ENCODE data around the gene C5orf24. TPM values are rescaled to one million over a fixed set of nuclear protein-coding genes. Genes with fewer than 3 reads are reported as not detected.
"Not testable (repeated sequence)": the region's sequence is repeated elsewhere in the genome, so short reads cannot be mapped to it uniquely, and the experiment has no call there.

The C5orf24 gene
- total RNA-seq: 32.9 and 46.4 TPM in 2 replicates

DNA sequence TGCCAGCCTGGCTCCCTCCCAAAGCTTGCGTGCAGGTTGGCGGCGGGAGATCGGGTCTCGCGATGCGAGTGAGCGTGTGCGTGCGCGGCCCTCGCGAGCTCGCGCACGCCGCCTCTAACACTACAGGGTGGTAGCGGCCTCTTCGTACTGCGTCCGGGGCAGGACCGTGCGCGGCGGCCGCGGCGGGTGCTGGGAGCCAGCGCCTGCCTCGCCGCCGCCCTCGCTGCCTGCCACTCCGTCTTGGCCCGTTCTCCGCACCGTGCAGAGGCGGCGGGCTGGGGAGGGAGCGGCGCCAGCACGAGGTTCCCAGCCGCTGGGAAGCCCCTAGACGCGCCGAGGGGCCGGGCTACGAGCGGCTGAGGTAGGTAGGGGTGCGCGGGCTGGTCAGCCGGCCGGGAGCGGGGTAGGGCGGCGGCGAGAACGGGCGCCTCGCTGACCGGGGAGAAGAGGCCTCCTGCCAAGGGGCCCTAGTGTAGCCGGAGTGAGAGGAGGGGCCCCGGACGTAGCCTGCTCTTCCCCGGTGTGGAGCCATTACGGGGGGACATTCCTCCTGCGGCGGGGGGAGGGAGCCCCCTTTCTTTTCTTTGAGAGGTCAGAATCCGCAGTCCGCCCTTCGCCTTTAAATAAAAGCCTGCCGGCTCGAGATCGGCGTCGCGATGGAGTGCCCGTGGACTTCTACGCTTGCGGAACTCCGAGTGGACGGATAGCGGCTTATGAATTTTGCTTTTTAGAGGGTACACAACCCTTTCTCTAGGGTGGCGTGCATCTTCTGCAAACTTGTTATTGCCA, at the start of gene C5orf24:
TSS of gene C5orf24 (plus strand) at position 117 of the 789 bp plus-strand sequence. CDS start 8,933 bp downstream, outside the sequence.
- peak; percentile 98 to 99 for DNase-seq (ENCODE audit: low read depth in 2 of 2)

DNA sequence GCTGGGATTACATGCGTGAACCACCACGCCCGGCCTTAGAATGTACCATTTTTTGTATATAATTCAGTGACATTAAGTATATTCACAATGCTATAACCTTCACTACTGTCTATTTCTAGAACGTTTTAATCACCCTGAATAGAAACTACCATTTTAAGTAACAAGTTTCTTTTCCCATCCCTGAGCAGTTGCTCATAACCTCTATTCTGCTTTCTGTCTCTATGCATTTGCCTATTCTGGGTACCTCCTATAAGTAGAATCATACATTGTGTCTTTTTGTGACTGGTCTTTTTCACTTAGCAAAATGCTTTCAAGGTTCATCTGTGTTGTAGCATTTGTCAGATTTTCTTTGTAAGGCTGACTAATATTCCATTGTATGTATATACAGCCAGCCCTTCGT, 47.3 kb upstream of the C5orf24 start:
- no peak for DNase-seq (ENCODE audit: low read depth in 2 of 2)

DNA sequence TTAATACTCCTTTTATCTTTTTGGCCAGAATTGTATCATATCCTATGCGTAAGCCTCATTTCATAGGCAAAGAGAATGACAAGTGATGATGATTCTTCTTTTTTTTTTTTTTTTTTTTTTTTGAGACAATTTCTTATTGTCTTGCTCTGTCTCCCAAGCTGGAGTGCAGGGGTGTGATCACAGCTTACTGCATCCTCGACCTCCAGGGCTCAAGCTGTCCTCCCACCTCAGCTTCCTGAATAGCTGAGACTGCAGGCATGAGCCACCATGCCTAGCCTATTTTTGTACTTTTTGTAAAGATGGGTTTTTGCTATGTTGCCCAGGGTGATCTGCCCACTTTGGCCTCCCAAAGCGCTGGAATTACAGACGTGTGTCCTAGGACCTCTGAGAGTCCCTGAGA, 41.9 kb upstream of the C5orf24 start:
- no peak for DNase-seq (ENCODE audit: low read depth in 2 of 2)

DNA sequence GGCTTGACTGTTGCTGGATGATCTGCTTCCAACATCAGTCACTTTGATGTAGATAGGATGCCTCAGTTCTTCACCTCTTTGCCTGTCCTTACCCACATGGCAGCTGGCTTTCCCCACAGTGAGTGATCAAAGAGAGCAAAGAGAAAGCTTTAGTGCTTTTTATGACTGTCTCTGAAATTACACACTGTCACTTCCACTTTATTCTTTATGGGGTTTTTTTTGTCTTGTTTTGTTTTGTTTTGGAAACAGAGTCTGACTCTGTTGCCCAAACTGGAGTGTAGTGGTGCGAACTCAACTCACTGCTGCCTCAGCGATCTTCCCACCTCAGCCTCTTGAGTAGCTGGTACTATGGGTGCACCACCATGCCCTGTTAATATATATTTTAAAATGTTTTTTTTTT, 32.4 kb upstream of the C5orf24 start:
- no peak for DNase-seq (ENCODE audit: low read depth in 2 of 2)

DNA sequence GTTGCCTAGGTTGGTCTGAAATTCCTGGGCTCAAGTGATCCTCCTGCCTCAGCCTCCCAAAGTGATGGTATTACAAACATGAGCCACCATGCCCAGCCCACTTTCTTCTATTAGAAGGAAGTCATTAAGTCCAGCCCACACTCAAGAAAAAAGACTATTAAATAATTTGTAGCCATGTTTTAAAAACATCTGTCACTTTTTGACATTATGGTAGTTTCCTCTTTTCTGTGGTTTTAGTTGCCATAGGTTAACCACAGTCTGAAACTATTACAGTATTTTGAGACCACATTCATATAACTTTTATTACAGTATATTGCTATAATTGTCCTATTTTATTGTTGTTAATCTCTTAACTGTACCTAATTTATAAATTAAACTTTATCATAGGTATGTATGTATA, 31.9 kb upstream of the C5orf24 start:
- DNase-seq (ENCODE audit: low read depth in 2 of 2): no peak

DNA sequence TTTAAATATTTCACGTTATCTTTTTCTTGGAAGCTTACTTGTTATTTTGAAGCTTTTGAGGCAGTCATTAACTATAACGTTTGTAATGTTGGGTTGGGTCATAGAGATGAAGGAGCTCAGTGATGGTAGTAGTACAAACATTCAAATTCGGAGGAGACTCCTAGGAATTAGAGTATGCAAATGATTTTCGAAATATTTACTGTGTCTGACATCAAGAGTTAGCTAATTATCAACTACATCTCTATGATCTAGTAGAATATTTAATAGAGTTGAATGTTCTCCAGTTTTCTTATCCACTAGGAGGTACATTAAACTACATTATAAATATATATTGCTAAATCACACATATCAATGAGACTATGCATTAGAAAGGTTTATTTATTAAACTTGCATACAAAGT, 28.8 kb upstream of the C5orf24 start:
- DNase-seq (ENCODE audit: low read depth in 2 of 2): no peak

DNA sequence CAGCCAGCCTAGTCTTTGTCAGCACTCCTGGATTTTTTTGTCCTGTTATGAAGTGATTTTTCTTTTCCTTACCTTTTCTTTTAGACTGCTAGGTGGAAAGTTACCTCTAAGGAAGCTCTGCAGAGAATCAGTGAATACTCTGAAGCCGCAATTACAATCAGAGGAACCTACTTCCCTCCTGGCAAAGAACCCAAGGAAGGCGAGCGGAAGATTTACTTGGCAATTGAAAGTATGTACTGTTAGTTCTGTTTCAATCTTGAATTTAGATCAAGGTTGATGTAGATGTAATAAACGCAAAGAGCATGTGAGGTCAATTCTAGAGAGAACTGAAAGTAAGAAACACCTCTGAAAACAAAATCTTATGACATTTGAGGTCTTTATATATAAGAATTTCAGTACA, 27.0 kb upstream of the C5orf24 start:
- DNase-seq (ENCODE audit: low read depth in 2 of 2): no peak

DNA sequence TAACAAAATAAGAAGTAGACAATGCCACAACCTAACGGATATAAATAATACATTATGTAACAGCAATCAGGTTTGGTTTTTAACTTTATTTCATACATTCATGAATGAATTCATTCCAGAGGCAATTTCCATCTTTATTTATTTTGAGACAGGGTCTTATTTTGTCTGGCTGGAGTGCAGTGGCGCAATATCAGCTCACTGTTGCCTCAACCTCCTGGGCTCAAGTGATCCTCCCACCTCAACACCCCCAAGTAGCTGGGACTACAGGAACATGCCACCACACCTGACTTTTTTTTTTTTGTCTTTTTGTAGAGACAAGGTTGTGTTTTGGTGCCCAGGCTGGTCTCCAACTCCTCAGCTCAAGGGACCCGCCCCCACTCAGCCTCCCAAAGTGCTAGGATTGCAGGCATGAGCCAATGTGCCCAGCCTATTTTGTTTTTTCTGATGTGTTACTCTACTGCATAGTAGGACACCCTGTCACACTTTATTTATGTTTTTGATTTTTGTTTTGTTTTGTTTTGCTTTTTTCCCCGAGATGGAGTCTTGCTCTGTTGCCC, 26.3 kb upstream of the C5orf24 start:
- DNase-seq (ENCODE audit: low read depth in 2 of 2): no peak

DNA sequence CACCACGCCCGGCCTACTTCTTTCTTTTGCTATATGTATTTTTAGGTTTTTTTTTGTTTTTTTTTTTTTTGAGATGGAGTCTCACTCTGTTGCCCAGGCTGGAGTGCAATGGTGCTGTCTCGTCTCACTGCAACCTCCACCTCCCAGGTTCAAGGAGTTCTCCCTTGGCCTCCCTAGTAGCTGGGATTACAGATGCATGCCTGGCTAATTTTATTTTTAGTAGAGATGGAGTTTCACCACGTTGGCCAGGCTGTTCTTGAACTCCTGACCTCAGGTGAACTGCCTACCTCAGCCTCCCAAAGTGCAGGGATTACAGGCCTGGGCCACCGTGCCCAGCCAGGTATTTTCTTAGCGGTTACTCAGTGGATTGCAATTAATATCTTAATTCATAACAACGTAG, 23.9 kb upstream of the C5orf24 start:
- DNase-seq (ENCODE audit: low read depth in 2 of 2): no peak

DNA sequence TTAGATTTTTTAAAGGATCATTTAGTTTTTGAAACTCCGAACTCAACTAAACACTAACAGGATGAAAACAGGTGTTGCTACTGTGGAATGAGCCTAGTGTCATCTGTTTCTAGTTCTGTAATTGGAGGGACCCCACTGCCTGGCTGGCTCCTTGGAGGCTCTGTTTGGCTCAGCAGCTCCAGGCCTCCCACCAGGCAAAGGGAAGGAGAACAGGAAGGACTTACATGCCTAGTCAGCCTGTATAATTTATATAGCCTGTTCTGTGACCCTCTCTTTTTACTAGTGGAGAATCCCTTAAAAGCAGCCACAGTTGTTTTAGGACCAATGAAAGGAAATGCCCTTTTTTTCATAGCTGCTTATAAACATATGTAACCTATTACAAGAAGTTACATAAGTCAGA, 21.1 kb upstream of the C5orf24 start:
- DNase-seq (ENCODE audit: low read depth in 2 of 2): no peak

DNA sequence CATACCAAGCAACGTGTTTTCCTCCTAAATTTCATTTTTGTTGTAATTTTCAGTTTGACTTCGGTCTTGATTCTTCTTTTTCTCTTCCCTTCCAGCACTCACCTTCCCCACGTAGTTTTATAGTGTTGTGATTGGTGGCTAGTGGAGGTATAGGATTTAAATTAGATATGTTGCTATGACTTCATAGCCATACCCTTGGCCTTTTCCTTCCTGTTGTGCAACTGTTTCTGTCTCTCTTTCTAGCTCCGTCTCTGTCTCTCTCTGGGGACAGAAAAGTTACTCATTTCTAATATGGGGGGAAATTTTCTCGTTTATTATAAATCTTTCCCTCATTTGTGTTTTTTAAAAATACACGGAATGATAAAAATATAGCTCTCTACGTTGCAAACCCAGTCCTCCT, 20.6 kb upstream of the C5orf24 start:
- peak in 1 of 2 donors; percentile 18 for DNase-seq (ENCODE audit: low read depth in 2 of 2)

DNA sequence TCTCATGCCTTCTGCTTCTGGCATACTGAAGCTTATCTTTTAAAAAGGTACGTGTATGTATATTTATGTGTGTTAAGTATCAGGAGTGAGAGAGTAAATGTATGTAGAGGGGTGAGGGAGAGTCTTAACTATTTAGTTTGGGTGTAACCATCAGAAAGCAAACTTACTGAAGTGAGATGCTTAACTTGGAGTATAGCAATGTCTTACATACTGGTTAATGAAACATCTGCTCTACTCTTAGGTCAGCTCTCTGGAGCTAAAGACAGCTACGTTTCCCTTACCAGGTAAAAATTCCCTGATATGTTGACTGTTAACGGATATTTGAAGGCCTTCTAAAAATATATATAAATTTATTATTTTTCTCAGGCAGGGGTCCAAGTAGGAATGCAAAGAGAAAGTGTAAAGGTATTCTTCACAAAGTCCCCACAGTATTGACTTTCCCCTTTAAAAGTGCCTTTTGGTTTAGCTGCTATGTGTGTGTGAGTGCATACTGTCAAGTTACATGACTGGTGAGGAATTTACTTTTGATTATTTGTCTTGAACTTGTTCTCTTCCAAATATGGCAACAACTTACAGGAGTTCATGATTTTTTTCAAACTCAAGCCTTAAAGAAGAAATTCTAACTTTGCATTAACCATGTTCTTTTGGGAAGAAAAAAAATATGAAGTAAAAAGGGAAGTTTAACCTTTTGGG, 12.3 kb upstream of the C5orf24 start:
- no peak for DNase-seq (ENCODE audit: low read depth in 2 of 2)

DNA sequence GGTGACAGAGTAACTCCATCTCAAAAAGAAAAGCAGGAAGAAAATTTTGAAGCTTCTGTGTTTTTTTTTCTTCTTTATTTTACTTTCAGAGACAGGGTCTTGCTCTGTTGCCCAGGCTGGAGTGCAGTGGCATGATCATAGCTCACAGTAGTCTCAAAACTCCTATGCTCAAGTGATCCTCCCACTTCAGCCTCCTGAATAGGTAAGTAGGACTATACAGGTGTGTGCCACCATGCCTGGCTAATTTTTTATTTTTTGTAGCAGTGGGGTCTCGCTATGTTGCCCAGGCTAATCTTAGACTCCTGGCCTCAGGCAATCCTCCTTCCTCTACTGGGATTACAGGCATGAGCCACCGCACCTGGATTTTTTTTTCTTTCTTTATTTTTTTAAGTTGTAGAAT, 10.1 kb upstream of the C5orf24 start:
- DNase-seq (ENCODE audit: low read depth in 2 of 2): no peak

DNA sequence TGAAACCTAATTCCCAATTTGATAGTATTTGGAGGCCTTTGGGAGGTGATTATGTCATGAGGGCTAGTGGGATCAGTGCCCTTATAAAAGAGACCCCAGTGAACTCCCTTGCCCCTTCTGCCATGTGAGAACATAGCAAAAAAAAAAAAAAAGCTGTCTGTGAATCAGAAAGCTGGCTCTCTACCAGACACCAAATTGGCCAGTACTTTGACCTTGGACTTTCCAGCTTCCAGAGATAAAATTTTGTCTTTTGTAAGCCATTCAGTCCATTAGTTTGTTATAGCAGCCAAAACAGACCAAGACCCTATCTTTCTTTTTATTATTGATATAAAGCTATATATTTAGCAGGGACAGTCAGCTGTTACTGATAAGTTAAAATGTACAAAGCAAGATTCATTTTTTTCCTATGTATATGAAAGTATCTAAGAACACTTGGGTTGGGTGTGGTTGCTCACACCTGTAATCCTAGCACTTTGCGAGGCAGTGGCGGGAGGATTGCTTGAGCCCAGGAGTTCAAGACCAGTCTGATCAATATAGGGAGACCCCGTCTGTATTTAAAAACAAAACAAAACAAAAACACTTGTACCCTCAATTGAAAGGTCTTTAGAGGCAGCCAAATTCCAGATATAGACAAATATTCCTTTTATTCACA, 8.1 kb upstream of the C5orf24 start:
- peak; percentile 12 to 57 for DNase-seq (ENCODE audit: low read depth in 2 of 2)

DNA sequence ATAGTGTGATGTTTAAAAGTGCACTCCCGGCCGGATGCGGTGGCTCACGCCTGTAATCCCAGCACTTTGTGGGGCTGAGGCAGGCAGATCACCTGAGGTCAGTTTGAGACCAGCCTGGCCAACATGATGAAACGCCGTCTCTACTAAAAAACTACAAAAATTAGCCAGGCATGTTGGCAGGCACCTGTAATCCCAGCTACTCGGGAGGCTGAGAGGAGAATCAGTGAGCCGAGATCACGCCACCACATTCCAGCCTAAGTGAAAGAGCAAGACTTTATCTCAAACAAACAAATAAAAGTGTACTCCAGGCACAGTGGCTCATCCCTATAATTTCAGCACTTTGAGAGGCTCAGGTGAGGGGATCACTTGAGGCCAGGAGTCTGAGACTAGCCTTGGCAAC, 7.4 kb upstream of the C5orf24 start:
- not testable (repeated sequence) for DNase-seq (ENCODE audit: low read depth in 2 of 2)

DNA sequence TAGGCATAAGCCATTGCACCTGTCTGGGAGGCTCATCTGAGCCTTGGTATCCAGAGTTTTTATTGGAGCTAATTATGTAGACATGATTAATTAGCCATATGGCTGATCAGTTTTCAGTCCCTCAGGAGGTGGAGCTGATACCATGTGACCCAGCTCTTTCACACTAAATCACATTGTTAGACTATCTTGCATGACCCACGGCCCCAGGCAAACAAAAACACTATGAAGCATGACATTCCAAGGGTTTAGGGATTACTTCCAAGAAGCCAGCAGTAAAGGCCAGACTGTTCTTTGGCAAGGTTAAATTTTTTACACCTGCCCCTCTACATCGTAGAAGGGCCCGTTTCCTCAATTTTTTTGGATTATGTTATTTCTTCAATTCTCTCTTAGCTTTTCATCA, 5.0 kb upstream of the C5orf24 start:
- no peak for DNase-seq (ENCODE audit: low read depth in 2 of 2)

DNA sequence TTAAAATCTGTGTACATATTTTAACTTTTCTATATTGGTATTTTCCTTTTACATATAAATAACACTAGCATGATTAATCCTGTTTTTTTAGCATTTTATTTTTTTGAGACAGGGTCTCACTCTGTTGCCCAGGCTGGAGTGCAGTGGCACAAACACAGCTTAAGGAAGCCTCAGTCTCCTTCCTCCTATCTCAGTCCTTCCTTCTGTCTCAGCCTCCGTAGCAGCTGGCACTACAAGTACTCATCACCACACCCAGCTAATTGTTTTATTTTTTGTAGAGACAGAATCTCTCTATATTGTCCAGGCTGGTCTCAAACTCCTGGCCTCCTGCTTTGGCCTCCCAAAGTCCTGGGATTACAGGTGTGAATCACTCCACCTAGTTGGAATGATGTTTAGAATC, 1.5 kb upstream of the C5orf24 start:
- DNase-seq (ENCODE audit: low read depth in 2 of 2): no peak

DNA sequence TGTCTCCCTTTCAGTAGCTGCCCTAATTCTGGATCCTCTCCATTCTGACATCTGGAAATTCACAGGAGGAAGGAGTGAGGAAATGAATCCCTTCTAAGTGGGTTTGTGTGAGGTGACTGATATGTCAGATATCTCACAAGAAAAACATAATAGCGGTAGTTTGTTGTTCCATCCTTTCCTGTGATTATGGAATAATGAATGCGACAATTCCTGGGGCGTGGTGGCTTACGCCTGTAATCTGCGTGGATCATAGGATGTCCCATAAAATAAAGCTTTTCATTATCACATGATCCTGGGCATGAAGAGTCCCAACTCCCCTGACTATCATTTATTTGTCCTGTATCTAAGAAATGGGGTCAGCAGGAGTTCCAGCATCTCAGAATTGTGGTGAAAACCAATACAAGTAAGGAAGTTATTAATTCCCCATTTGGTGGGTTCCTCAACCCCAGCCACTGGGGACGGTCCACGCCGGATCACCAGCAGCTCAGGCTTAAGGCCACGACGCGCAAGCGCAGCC, 375 bp upstream of the C5orf24 start:
- peak; percentile 67 to 77 for DNase-seq (ENCODE audit: low read depth in 2 of 2)

DNA sequence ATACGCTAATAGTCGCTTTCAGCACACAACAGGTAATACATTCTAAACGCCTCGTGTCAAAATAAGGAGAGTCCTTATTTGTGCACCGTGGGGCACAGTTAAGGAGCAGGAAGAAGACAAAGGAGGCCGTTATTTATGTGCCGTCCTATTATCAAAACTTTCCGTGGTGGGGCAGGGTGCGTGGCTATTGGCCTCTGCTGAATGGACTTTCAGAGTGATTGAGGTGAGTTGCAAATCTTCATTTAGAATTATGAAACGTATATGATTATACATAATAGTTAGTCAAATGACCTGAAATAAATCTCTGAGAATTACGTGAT, 833 bp downstream of the C5orf24 start:
- DNase-seq (ENCODE audit: low read depth in 2 of 2): peak; percentile 40

DNA sequence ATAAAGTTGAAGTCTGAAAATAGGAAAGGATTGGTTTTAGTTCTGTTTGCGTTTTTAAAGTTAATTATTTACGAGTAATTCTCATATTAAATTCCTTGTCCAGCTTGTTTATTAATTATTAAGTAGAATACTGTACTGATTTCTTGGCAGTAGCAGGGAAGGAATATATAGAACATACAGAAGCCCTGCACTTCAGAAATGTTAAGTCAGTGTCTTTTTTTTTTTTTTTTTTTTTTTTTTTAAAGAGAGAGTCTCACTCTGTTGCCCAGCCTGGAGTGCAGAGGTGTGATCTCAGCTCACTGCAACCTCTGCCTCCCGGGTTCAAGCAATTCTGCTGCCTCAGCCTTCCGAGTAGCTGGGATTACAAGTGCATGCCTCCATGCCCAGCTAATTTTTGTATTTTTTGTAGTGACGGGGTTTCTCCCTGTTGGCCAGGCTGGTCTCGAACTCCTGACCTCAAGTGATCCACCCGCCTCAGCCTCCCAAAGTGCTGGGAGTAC, 3.7 kb downstream of the C5orf24 start:
- DNase-seq (ENCODE audit: low read depth in 2 of 2): not testable (repeated sequence)

DNA sequence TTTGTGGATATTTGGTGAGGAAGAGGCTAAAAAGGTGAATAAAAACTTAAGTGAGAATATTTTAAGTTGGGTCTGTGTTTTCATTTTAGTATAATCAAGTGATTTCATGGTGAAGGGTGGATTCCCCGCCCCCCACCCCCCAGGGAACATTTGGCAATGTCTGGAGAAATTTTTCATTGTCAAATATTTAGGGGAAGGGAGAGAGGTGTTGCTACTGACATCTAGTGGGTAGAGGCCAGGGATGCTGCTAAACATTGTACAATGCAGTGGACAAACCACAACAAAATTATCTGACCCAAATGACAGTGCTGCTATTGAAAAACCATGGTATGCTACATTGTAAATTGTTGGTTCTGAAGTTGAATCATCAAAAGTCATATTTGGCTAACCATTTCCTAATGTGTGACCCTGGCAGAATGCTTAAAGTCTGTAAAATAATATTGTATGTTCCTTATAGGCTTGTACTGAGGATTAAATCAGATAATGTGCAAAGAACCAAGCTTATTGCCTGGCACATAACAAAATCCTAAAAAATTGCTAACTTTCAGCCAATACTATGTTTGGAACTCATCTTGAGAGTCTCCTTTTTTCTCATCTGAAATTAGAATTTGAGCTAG, 5.6 kb downstream of the C5orf24 start:
- peak; percentile 38 to 53 for DNase-seq (ENCODE audit: low read depth in 2 of 2)

DNA sequence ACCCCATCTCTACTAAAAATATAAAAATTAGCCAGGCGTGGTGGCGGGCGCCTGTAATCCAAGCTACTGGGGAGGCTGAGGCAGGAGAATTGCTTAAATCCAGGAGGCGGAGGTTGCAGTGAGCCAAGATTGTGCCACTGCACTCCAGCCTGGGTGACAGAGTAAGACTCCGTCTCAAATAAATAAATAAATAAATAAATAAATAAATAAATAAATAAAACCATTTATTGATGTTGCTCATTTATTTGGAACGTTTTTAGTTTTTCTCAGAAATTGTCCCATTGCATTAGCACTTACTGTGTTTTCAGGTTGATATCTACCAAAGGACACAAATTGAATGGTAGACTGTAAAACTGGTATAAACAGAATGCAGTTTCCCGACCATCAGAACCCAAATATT, 10.7 kb downstream of the C5orf24 start:
- DNase-seq (ENCODE audit: low read depth in 2 of 2): not testable (repeated sequence)

Measured in lung microvascular endothelial cell (primary cell).